Testis (tissue), 3 donors: ENCODE data around the gene CHCHD6. TPM values are rescaled to one million over a fixed set of nuclear protein-coding genes. Genes with fewer than 3 reads are reported as not detected.

Source experiments
- DNase-seq: peaks from one replicate; pipeline ENCODE4 v3.0.0-alpha.2; 2019
- H3K27ac ChIP-seq, 2 donors: fragments of 200-600 bp; sonication (generic); one replicate each; pipeline ENCODE4 v1.5.1; 2019
- H3K27me3 ChIP-seq: fragments of 200-600 bp; sonication (generic); one replicate; pipeline ENCODE4 v1.5.1; 2019
- H3K36me3 ChIP-seq: fragments of 200-600 bp; sonication (generic); one replicate; pipeline ENCODE4 v1.5.1; 2017; ENCODE audit warnings: low read depth; ENCODE audit errors: missing control alignments
- H3K4me1 ChIP-seq: fragments of 200-600 bp; sonication (generic); one replicate; pipeline ENCODE4 v1.5.1; 2019
- H3K4me3 ChIP-seq, 2 donors: fragments of 200-600 bp; sonication (generic); one replicate each; pipeline ENCODE4 v1.5.1; 2017 to 2019
- H3K9me3 ChIP-seq: fragments of 200-600 bp; sonication (generic); one replicate; pipeline ENCODE4 v1.5.1; 2017
- POLR2A ChIP-seq: fragments of 450-650 bp; IDR thresholded peaks from one replicate; pipeline ENCODE4 v1.6.1; 2017; ENCODE audit warnings: antibody characterized with exemption, mild to moderate bottlenecking, moderate library complexity
- WGBS, 2 donors: methylation state at CpG; one replicate each; pipeline ENCODE4 v1.1.5; 2018; 5-methylcytosine and 5-hydroxymethylcytosine counted together
- intact Hi-C: fragments of 100-400 bp; cut with DNase I; formaldehyde crosslinking; loops from one replicate; pipeline ENCODE4 v1.15.1; 2023; ENCODE audit warnings: low total_unique reads
- polyA plus RNA-seq: library from polyadenylated mRNA; stranded (reverse); fragments of 350-450 nt; fragmentation: Illumina TruSeq; extraction: RNeasy Lipid Tissue Mini Kit (QIAGEN cat#74804); gene quantifications from one replicate; pipeline ENCODE4 v1.2.3, GENCODE V29; 2014; ENCODE audit warnings: low read depth, low replicate concordance; ENCODE audit not compliant: insufficient read depth
- total RNA-seq, 2 donors: library from RNA; depleted of rRNA; stranded (reverse); fragments of >200 nt; gene quantifications; one replicate each; pipeline ENCODE4 v1.2.3, GENCODE V29; 2016
- TF ChIP-seq, protein P1 (sequence below), 3 experiments: fragments of 450-650 bp in 2 of 3; fragments of 200-600 bp in 1 of 3; sonication (generic) in 1 of 3; IDR thresholded peaks; one replicate each; pipeline ENCODE4 v1.5.1; 2016 to 2019; ENCODE audit warnings: antibody characterized with exemption in 3 of 3, mild to moderate bottlenecking in 2 of 3, moderate library complexity in 1 of 3

The CHCHD6 gene
- total and polyA plus RNA-seq, 3 donors from 2014 or later: 47.6 to 84.6 (median 49.9) TPM

DNA sequence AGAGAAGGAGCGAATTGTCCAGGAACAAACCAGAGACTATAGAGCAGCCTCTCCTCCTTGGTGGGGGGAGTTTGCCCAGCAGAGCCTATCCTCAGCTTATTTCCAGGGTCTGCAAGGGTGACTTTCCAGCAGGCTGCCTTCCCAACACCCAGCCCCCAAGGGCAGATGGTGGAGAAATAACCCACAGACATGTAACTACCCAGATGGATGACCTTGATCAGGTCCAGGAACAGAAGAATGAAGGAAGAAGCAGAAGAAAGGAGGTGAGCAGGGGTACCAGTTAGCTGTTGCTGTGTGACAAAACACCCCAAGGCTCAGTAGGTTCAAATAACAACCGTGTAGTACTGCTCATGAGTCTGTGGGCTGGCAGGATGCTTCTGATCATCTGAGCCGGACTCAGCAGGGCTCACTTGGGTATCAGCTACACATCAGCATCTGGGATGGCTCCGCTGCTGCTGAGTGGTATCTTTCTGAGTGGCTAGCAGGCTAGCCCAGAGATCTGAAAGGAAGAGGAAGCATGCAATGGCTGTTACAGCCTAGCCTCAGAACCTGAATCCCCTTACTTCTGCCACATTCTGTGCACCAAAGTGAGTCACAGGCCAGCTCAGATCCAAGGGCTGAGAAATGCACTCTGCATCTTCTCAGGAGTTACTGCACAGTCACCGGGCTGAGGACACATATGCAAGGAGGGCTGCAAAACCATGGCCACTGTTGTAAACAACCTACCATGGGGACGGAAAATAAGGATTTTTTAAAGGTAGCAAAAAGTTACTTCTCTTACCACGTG is 26.9 kb upstream of the CHCHD6 start:
- TF ChIP-seq POLR2A: no peak
- TF ChIP-seq, protein P1, sequence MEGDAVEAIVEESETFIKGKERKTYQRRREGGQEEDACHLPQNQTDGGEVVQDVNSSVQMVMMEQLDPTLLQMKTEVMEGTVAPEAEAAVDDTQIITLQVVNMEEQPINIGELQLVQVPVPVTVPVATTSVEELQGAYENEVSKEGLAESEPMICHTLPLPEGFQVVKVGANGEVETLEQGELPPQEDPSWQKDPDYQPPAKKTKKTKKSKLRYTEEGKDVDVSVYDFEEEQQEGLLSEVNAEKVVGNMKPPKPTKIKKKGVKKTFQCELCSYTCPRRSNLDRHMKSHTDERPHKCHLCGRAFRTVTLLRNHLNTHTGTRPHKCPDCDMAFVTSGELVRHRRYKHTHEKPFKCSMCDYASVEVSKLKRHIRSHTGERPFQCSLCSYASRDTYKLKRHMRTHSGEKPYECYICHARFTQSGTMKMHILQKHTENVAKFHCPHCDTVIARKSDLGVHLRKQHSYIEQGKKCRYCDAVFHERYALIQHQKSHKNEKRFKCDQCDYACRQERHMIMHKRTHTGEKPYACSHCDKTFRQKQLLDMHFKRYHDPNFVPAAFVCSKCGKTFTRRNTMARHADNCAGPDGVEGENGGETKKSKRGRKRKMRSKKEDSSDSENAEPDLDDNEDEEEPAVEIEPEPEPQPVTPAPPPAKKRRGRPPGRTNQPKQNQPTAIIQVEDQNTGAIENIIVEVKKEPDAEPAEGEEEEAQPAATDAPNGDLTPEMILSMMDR (IDR thresholded peaks at IDR 0.05): no peak
- Histone ChIP-seq H3K4me1 (peaks cover 12% of the 10 kb centered on the region), H3K27ac (no peak overlapping the region), H3K4me3 (no peak overlapping the region), H3K27me3 (no peaks in the 10 kb centered on the region), H3K36me3 (no peaks in the 10 kb centered on the region), H3K9me3 (no peaks in the 10 kb centered on the region)
- intact Hi-C loops: loop anchor here (10.0 kb wide), 3 partner anchors 308 to 868 kb away; partner anchors contain the start of gene PLXNA1
- WGBS, 2 donors: 79 to 80% methylated on average over 7 of the region's 7 CpGs
- DNase-seq: no peak

DNA sequence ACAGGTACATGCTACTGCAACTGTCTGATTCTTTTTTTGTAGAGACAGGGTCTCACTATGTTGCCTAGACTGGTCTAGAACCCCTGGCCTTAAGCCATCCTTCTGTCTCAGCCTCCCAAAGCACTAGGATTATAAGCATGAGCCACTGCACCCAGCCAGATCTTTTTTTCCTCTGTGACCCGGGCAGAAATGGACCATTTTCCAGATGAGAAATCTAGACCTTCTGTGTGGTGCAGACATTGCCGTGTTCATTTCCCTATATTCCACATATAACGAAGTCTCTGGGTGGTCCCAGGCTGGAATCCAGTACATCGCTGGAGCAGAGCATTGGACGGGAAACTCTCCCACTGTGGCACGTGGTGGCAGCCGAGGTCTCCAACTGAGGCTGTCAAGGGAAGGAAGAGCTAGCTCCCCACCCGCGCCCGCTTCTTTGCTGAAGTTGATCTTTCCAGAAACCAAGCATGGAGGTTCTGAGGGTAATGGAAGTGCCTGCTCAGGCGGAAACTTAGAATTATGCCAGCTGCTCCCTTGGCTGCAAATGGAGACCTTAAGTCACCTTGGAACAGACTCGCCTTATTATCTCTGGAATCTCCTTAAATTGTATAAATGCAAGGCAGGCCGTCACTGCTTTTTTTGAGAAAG is 26.1 kb upstream of the CHCHD6 start:
- Histone ChIP-seq H3K4me1 (peaks cover 17% of the 10 kb centered on the region), H3K36me3 (no peaks in the 10 kb centered on the region), H3K27me3 (no peaks in the 10 kb centered on the region), H3K4me3 (no peak overlapping the region), H3K9me3 (no peaks in the 10 kb centered on the region), H3K27ac (no peak overlapping the region)
- TF ChIP-seq, protein P1 (IDR thresholded peaks at IDR 0.05): no peak
- no peak for TF ChIP-seq POLR2A
- DNase-seq: no peak
- intact Hi-C loops: loop anchor here (10.0 kb wide), 3 partner anchors 307 to 867 kb away; partner anchors contain the start of gene PLXNA1
- 77 to 80% methylated on average over 13 of the region's 13 CpGs for WGBS, 2 donors

- 13 to 18% methylated on average over 22 to 27 of the region's 30 CpGs for WGBS, 2 donors
- H3K27me3 ChIP-seq: no peaks in the 10 kb centered on the region
- intact Hi-C loops: loop anchor here (10.0 kb wide), 3 partner anchors 306 to 866 kb away; partner anchors contain the start of gene PLXNA1
- H3K27ac ChIP-seq: no peak overlapping the region
- no peak for TF ChIP-seq POLR2A
- TF ChIP-seq, protein P1 (IDR thresholded peaks at IDR 0.05): no peak
- H3K9me3 ChIP-seq: no peaks in the 10 kb centered on the region
- no peaks in the 10 kb centered on the region for H3K36me3 ChIP-seq
- peak overlapping the region in 1 of 2 donors; percentile 32 for H3K4me3 ChIP-seq
- DNase-seq: no peak
- peaks cover 24% of the 10 kb centered on the region for H3K4me1 ChIP-seq
These were observed 25.2 kb upstream of the CHCHD6 start for GRCh38 chr3:126678693-126679317.

DNA sequence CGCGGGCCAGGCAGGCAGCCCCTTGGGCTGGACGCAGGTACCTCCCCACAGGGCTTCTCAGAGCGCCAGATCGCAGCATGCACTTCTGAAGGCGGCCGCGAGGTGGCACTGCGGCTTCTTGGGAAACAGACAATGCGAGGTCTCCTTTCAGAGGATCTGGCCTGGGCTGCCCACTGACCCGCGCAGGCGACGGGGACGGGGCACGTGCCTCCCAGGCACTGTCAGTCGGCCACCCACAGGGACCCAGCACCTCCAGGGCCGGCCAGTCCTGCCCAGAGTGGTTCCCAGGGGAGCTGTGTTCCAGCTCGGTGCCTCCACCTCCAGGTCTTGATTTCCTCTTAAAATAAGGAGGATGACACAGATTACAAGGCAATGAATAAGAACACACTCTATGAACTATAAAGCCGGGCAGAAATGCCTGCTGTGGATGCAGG is 24.7 kb upstream of the CHCHD6 start:
- H3K9me3 ChIP-seq: no peaks in the 10 kb centered on the region
- WGBS, 2 donors: 1% methylated on average over 9 to 20 of the region's 20 CpGs
- TF ChIP-seq POLR2A: no peak
- TF ChIP-seq, protein P1 (IDR thresholded peaks at IDR 0.05): peak; percentile 92 to 99 (median 94)
- no peaks in the 10 kb centered on the region for H3K27me3 ChIP-seq
- intact Hi-C loops: loop anchor here (10.0 kb wide), 3 partner anchors 305 to 865 kb away; partner anchors contain the start of gene PLXNA1
- peak; percentile 94 for DNase-seq
- no peak overlapping the region for H3K27ac ChIP-seq
- peak overlapping the region in 1 of 2 donors; percentile 32 for H3K4me3 ChIP-seq
- no peaks in the 10 kb centered on the region for H3K36me3 ChIP-seq
- peaks cover 29% of the 10 kb centered on the region for H3K4me1 ChIP-seq
